ENCODE data around the gene IFNGR2. TPM values are rescaled to one million over a fixed set of nuclear protein-coding genes. Genes with fewer than 3 reads are reported as not detected.

Gene IFNGR2
- total and polyA plus RNA-seq, 2 of the 13 experiments (the other 11 are each of a cell fraction or from before 2014, with no cell fraction given) = 61.3 to 117 TPM

- TF ChIP-seq ZBTB40 (IDR thresholded peaks at IDR 0.05) = no peak
- no peak for TF ChIP-seq ZBTB40 (CRISPR knock-in tag; IDR thresholded peaks at IDR 0.05)
- TF ChIP-seq LBX2 (CRISPR knock-in tag; IDR thresholded peaks at IDR 0.05; ENCODE audit: borderline replicate concordance) = 0 out of 2 replicates have a peak, but pooled peaks have one; percentile 47
- no peak for TF ChIP-seq ZNF30 (CRISPR knock-in tag; IDR thresholded peaks at IDR 0.05)
- no peak for TF ChIP-seq ZNF556 (CRISPR knock-in tag; IDR thresholded peaks at IDR 0.05; ENCODE audit: borderline replicate concordance)
- no peak for TF ChIP-seq RAD21 (CRISPR knock-in tag; IDR thresholded peaks at IDR 0.05)
- TF ChIP-seq ZNF563 (CRISPR knock-in tag; IDR thresholded peaks at IDR 0.05) = peak; percentile 66
- no peak for TF ChIP-seq ZNF615 (CRISPR knock-in tag; IDR thresholded peaks at IDR 0.05; ENCODE audit: borderline replicate concordance)
- no peak for TF ChIP-seq ZNF569 (CRISPR knock-in tag; IDR thresholded peaks at IDR 0.05; ENCODE audit: borderline replicate concordance)
- TF ChIP-seq EEA1 (CRISPR knock-in tag; IDR thresholded peaks at IDR 0.05; ENCODE audit: borderline replicate concordance) = peak; percentile 57; the same call in 1 of the 2 replicates
- TF ChIP-seq PHF21A (CRISPR knock-in tag; IDR thresholded peaks at IDR 0.05) = no peak
- TF ChIP-seq KDM4B (CRISPR knock-in tag; IDR thresholded peaks at IDR 0.05) = no peak
- no peak for TF ChIP-seq NFIB (CRISPR knock-in tag; IDR thresholded peaks at IDR 0.05; ENCODE audit: borderline replicate concordance)
- no peak for TF ChIP-seq CENPBD1 (CRISPR knock-in tag; IDR thresholded peaks at IDR 0.05; ENCODE audit: borderline replicate concordance, low read depth)
- no peak for TF ChIP-seq KDM5A (IDR thresholded peaks at IDR 0.05; ENCODE audit: borderline replicate concordance, low read length)
These were observed 773 bp downstream of the IFNGR2 start (continued) for GRCh38 chr21:33403786-33404585.

Data from HepG2 (cell line).